ENCODE measurements around the gene CTCFL.

Gene CTCFL

GRCh38 chr20:57464642-57465211, 60.2 kb downstream of the CTCFL start:
- DNase-seq (ENCODE audit: low read depth) = no peak

- DNase-seq (ENCODE audit: low read depth) = no peak
Measured at GRCh38 chr20:57462781-57463180, 62.2 kb downstream of the CTCFL start.

GRCh38 chr20:57461726-57462125, 63.2 kb downstream of the CTCFL start:
- no peak for DNase-seq (ENCODE audit: low read depth)

GRCh38 chr20:57460781-57461465, 64.0 kb downstream of the CTCFL start:
- no peak for DNase-seq (ENCODE audit: low read depth)

GRCh38 chr20:57459897-57460296, 65.0 kb downstream of the CTCFL start:
- no peak for DNase-seq (ENCODE audit: low read depth)

- no peak for DNase-seq (ENCODE audit: low read depth)
Measured at GRCh38 chr20:57459278-57459677, 65.7 kb downstream of the CTCFL start.

GRCh38 chr20:57458400-57459160, 66.4 kb downstream of the CTCFL start:
- DNase-seq (ENCODE audit: low read depth) = no peak

- no peak for DNase-seq (ENCODE audit: low read depth)
Measured at GRCh38 chr20:57457243-57458095, 67.5 kb downstream of the CTCFL start.

GRCh38 chr20:57456116-57456515, 68.8 kb downstream of the CTCFL start:
- no peak for DNase-seq (ENCODE audit: low read depth)

- DNase-seq (ENCODE audit: low read depth) = no peak
Measured at GRCh38 chr20:57455386-57455785, 69.6 kb downstream of the CTCFL start.

- peak; percentile 98 for DNase-seq (ENCODE audit: low read depth)
Measured at GRCh38 chr20:57451795-57452661, 72.9 kb downstream of the CTCFL start.

GRCh38 chr20:57451431-57451794, 73.5 kb downstream of the CTCFL start:
- DNase-seq (ENCODE audit: low read depth) = no peak

- no peak for DNase-seq (ENCODE audit: low read depth)
Measured at GRCh38 chr20:57450931-57451330, 74.0 kb downstream of the CTCFL start.

GRCh38 chr20:57450419-57450818, 74.5 kb downstream of the CTCFL start:
- peak; percentile 85 for DNase-seq (ENCODE audit: low read depth)

- DNase-seq (ENCODE audit: low read depth) = no peak
Measured at GRCh38 chr20:57449398-57450354, 75.3 kb downstream of the CTCFL start.

GRCh38 chr20:57448764-57449354, 76.1 kb downstream of the CTCFL start:
- DNase-seq (ENCODE audit: low read depth) = no peak
